CD4-positive, alpha-beta T cell treated with Interleukin-15 for 4 hours (primary cell): ENCODE results near the gene RIN1.
"Not testable (repeated sequence)": the region's sequence is repeated elsewhere in the genome, so short reads cannot be mapped to it uniquely, and the experiment has no call there.

Experiments
- DNase-seq: peaks from one replicate; pipeline ENCODE4 v3.0.0-alpha.2; 2020; ENCODE audit warnings: low spot score

RIN1 gene

GRCh38 chr11:66336234-66337102 is at the start of gene RIN1:
Gene RIN1 (minus strand): TSS chr11:66336434. CDS start chr11:66336402, 32 bp downstream.
- peak; percentile 66 for DNase-seq

DNA sequence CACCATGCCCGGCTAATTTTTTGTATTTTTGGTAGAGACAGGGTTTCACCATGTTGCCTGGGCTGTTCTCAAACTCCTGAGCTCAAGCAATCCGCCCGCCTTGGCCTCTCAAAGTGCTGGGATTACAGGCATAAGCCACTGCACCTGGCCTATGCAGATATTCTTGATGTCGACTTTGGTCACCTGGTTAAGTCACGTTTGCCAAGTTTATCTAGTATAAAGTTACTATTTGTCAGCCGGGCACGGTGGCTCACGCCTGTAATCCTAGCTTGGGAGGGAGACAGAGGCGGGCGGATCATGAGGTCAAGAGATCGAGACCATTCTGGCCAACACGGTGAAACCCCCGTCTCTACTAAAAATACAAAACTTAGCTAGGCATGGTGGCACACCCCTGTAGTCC is 48.1 kb upstream of the RIN1 start:
- not testable (repeated sequence) for DNase-seq

GRCh38 chr11:66380264-66380663 is 44.0 kb upstream of the RIN1 start:
- not testable (repeated sequence) for DNase-seq

DNA sequence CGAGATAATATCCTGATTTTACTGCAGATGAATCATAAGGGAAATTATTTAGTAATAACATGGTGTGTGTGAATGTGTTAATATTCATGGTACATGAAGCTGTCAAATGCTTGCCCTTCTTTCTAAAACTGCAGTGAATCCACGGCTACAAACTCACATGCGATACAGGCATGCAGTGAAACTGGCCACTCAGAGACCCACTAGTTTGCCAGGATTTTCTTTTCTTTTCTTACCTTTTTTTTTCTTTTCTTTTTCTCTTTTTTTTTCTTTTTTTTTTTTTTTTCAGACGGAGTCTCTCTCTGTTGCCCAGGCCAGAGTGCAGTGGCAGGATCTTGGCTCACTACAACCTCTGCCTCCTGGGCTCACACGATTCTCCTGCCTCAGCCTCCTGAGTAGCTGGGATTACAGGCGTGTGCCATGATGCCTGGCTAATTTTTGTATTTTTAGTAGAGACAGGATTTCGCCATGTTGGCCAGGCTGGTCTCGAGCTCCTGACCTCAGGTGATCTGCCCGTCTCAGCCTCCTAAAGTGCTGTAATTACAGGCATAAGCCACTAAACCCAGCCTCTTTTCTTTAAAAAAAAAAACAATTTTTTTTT is 37.6 kb upstream of the RIN1 start:
- DNase-seq: not testable (repeated sequence)

DNA sequence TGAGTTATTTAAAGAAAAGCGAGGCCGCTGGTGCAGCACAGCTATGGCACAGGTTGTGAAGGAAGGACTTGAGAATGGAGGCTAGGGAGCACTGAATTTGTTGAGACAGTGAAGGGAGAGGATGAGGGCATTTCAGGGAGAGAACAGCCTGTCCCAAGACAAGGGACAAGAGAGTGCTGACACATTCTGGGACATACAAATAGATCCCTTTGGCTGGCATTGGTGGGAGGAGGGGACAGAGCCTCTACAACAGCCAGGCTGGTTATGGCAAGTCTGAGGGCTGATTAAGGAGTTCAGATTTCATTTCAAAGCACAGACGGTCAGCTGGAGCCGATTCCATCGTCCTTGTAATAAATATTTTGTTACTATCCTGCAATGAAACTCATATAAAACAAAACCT is 37.0 kb upstream of the RIN1 start:
- no peak for DNase-seq

DNA sequence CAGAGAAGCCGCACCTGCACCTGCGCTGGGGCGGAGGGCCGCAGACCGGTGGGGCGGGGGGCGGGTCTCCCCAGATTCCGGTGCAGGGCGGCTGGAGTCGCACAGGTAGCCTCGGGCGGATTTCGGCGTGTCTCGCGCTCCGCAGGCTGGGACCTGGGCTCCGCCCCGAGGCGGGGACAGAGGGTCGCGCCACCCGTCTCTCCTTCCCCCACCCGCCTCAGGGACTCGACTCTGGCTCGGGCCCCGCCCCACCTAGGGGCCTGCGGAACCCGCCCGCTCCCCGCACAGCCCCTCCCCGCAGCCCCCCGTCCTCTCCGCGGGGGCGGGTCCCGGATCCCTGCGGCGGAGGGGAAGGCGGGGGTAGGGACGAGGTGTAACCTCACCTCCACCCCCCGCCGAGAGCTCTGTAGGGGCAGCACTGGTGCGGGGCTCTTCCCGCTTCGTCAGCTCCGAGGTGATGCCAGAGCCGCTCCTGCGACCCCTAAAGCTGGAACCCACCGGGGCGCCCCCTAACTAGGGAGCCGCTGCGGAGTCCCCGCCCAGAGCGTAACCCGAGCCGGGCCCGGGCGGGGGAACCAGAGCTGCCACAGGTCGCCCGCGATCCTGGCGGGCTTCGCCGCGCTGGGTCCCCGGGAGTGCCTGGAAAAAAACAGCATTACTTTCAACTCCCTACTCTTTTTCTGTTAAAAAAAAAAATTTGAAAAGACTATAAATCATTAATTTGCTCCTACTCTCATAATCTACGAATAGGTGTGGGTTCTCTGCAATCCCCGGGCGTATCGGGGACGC is 35.6 kb upstream of the RIN1 start, which contains the start of gene SLC29A2:
Gene SLC29A2 (minus strand): TSS at position 134 of the 789 bp plus-strand sequence. CDS start 169 bp downstream, outside the sequence.
- peak; percentile 75 for DNase-seq

GRCh38 chr11:66369073-66369894 is 33.0 kb upstream of the RIN1 start:
- DNase-seq: no peak

DNA sequence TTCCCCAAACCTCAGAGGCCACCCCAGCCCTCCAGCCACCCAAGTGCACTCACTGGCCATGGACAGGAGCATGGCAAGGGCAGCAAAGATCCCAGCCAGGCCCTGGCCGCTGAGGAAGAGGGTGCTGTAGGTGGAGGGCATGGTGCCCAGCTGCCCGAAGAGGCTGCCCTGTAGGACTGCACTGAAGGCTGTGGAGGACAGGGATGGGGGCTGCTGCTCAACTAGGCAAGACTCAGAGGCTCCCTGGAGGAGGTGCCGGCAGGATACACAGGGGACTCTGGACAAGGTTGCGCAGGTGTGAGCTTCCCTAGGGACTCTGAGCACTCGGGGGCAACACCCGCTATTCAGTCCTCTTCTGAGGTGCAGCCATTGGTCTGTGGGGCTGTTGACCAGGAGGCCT is 32.2 kb upstream of the RIN1 start:
- DNase-seq: no peak

DNA sequence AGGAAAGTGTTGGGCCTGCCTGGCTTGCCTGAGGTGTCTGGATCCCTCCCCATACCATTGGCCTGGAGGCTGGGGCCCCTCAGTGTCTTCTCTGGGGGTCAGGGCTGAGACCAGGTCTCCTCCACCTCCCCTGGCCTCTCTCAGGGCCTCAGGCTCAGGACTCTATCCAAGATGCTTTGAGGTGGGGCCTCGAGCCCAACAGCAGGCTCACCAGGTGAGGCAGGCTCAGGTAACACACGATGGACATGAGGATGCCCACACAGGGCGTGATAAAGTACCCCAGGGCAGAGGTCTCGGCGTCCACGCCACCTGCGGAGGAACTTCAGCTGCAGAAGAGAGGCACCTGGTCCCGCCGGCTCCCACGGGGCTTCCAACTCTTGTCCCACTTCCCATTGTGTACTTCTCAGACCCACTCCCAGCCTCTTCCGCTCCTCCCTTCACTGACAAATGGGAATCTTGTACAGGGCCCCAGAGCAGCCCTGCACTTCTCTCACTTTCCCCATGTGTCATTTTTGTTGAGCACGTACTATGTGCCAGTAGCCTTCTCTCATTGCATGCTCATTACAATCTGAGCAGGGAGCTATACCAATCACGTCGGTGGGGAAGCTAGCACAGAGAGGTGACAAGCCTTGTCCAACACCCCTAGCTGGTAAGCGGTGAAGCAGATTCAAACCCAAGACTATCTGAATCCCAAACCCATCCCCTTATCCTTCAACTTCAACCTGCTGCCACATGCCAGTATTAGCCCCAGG is 31.5 kb upstream of the RIN1 start:
- DNase-seq: no peak

GRCh38 chr11:66366844-66367477 is 30.7 kb upstream of the RIN1 start:
- DNase-seq: no peak

GRCh38 chr11:66365711-66366619 is 29.7 kb upstream of the RIN1 start:
- no peak for DNase-seq

DNA sequence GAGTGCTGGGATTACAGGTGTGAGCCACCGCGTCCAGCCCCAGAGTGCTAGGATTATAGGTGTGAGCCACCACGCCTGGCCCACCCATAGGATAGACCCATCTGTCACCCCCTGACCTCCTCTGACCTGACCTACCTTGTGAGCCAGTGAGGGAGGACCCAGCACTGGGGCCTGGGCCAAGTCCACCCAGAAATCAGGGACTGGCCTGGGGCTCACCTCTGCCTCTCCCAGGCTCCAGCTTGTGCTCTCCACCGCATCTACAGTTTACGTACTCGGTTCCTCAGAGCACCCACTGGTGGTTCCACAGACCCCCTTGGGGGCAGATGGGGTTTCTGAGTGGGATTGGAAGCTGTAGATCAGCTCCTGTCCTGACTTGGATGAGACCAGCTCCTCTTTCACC is 28.9 kb upstream of the RIN1 start:
- DNase-seq: no peak

GRCh38 chr11:66363805-66364535 is 27.7 kb upstream of the RIN1 start:
- DNase-seq: peak; percentile 57

DNA sequence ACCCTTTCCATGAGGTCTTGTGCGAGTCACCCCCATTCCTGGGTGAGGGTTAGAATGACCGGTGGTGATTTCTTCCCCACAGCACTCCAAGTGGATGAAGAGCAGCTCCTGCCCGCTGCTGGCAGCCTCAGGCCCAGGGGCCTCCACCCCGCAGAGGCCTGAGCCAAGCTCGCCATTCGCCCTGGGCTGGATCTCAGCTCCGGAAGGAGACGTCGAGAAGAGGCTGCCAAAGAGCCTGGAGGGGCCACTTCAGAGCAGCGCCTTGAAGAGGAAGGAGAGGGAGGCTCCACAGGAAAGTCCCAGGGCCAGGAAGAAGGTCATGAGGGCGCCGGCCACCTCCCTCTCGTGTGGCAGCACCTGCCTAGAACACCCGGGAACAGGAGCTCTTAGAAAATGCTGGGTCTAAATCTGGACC is 27.0 kb upstream of the RIN1 start:
- no peak for DNase-seq

DNA sequence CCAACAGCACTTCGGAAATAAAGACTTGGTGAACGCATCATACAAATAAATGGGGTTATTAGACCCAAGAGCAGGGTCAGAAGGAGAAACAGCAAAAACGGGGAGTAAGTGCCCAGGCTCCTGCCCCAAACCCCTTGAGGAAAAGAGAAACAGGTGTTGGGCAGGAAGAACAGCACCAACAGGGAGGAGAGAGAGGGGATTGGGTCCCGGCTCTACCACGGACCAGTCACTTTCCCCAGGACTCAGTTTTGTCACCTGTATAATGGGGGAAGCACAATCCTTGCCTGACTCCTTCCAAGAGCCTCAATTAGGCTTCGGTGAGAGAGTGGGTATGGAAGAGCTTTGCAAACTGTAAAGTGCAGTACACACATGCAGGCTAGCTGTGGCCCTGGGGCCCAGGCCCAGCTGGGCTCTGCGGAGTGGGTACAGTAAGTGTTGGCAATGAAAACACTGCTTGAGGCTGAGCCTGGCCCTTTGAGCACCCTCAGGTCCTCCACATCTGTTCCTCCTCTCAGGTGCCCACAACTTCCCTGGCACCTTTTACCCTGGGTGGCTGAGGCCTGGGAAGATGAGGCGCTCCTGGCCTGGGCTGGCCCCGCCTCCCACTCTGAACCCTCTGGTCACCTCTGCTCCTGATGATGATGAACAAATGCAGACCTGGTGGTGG is 26.4 kb upstream of the RIN1 start:
- no peak for DNase-seq

DNA sequence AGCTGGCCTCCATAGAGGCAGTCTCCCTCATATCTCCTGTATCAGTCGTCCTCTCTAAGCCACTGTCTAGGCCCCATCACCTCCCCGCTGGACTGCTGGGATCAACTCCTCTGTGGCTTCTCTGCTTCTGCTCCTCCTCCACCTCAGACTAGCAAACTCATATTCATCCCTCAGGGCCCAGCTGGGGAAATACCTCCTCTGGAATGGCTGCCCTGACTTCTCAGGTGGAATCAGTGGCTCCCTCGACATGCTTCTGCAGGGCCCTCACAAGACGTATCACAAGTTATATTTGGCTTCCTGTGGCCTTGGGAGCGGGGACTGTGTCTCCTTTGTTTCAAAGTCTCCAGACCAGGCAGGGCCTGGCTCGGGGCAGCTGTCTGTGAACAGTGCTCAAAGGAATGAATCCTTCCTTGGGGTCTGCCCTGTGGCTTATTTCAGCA is 25.3 kb upstream of the RIN1 start:
- DNase-seq: no peak

DNA sequence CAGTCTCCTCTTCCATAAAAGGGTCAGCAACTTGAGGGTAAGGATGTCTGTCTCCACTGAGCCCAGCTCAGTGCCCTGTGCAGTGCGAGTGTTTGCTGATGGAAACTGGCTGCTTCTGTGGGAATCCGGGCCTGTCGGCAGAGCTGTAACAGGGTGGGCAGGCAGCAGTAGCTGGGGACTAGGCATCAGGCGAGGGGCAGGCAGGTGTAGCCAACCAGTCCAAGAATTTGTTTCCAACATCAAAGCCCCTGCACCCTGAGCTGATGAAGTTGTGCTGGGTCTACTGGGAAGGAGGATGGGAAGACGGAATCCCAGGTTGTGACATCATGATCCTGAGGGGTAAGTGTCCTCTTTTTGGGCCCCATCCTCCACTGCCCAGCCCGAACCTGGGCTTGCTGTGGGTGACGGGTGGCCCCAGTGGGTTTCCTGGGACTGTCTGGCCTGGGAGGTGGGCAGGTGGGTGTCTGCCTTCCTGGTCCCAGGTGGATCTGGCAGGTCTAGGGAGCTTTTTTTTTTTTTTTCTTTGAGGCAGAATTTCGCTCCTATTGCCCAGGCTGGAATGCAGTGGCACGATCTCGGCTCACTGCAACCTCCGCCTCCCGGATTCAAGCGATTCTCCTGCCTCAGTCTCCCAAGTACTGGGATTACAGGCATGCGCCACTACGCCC is 24.3 kb upstream of the RIN1 start:
- DNase-seq: no peak
